CD4-positive, alpha-beta T cell treated with Interleukin-2 at 100 ng/mL for 4 hours (primary cell): ENCODE data around the gene FRMD1.

Experiments used
- DNase-seq: peaks from one replicate; pipeline ENCODE4 v3.0.0-alpha.2; 2020; ENCODE audit warnings: low spot score

Gene FRMD1

GRCh38 chr6:168095171-168095691, 16.2 kb upstream of the FRMD1 start:
- DNase-seq: no peak

GRCh38 chr6:168093634-168094033, 14.6 kb upstream of the FRMD1 start:
- no peak for DNase-seq

- DNase-seq: no peak
Observed at GRCh38 chr6:168093071-168093505, 14.1 kb upstream of the FRMD1 start.

- no peak for DNase-seq
Observed at GRCh38 chr6:168092541-168092940, 13.5 kb upstream of the FRMD1 start.

GRCh38 chr6:168091381-168092264, 12.6 kb upstream of the FRMD1 start:
- no peak for DNase-seq

- no peak for DNase-seq
Observed at GRCh38 chr6:168090706-168091105, 11.7 kb upstream of the FRMD1 start.

GRCh38 chr6:168090064-168090690, 11.2 kb upstream of the FRMD1 start:
- no peak for DNase-seq

- DNase-seq: no peak
Observed at GRCh38 chr6:168089186-168090063, 10.4 kb upstream of the FRMD1 start.

GRCh38 chr6:168088161-168089053, 9.4 kb upstream of the FRMD1 start:
- DNase-seq: no peak

- DNase-seq: no peak
Observed at GRCh38 chr6:168087436-168088160, 8.6 kb upstream of the FRMD1 start.

GRCh38 chr6:168086616-168087015, 7.6 kb upstream of the FRMD1 start:
- DNase-seq: no peak

- no peak for DNase-seq
Observed at GRCh38 chr6:168086066-168086465, 7.1 kb upstream of the FRMD1 start.

- no peak for DNase-seq
Observed at GRCh38 chr6:168084465-168085160, 5.6 kb upstream of the FRMD1 start.

- no peak for DNase-seq
Observed at GRCh38 chr6:168083514-168083885, 4.5 kb upstream of the FRMD1 start.

GRCh38 chr6:168082860-168083513, 4.0 kb upstream of the FRMD1 start:
- DNase-seq: no peak

GRCh38 chr6:168081858-168082546, 3.0 kb upstream of the FRMD1 start:
- DNase-seq: no peak

- no peak for DNase-seq
Observed at GRCh38 chr6:168080393-168081077, 1.5 kb upstream of the FRMD1 start.
